Liver (tissue), 9 donors: Measurements from ENCODE around the gene BDH1. TPM values are rescaled to one million over a fixed set of nuclear protein-coding genes. Genes with fewer than 3 reads are reported as not detected.
A peak's percentile ranks its signal among the peaks of the same experiment; 100 is the strongest.
"Not testable (repeated sequence)": the region's sequence is repeated elsewhere in the genome, so short reads cannot be mapped to it uniquely, and the experiment has no call there.

Experiments used
- DNase-seq: peaks from one replicate; pipeline ENCODE4 v3.0.0-alpha.2; 2017; ENCODE audit warnings: low spot score
- H3K27ac ChIP-seq, 2 donors: one replicate each; pipeline ENCODE4 v1.7.0; 2013; ENCODE audit warnings: inconsistent platforms in 2 of 2, low read length in 2 of 2, control low read depth in 1 of 2, low read depth in 1 of 2, mild to moderate bottlenecking in 1 of 2
- H3K27me3 ChIP-seq, 4 donors: one replicate each; pipeline versions ENCODE4 v1.6.1 to v1.7.0; 2013; ENCODE audit warnings: low read length in 3 of 4, inconsistent platforms in 1 of 4, mild to moderate bottlenecking in 1 of 4, moderate library complexity in 1 of 4; ENCODE audit not compliant: control insufficient read depth in 4 of 4, insufficient read depth in 4 of 4
- H3K36me3 ChIP-seq, 4 donors: one replicate each; pipeline versions ENCODE4 v1.6.1 to v1.7.0; 2013; ENCODE audit warnings: low read length in 3 of 4, mild to moderate bottlenecking in 3 of 4, low read depth in 1 of 4, moderate library complexity in 1 of 4; ENCODE audit not compliant: control insufficient read depth in 4 of 4, insufficient read depth in 3 of 4
- H3K4me1 ChIP-seq, 4 donors: one replicate each; pipeline versions ENCODE4 v1.6.1 to v1.7.0; 2013; ENCODE audit warnings: low read length in 3 of 4, mild to moderate bottlenecking in 3 of 4, moderate library complexity in 1 of 4; ENCODE audit not compliant: control insufficient read depth in 4 of 4, insufficient read depth in 4 of 4
- H3K4me3 ChIP-seq, 3 donors: one replicate each; pipeline versions ENCODE4 v1.6.1 to v1.7.0; 2013; ENCODE audit warnings: low read length in 3 of 3, control low read depth in 1 of 3, low read depth in 1 of 3, mild to moderate bottlenecking in 1 of 3
- H3K9ac ChIP-seq, 2 donors: one replicate each; pipeline ENCODE4 v1.7.0; 2013; ENCODE audit warnings: low read length in 2 of 2, mild to moderate bottlenecking in 2 of 2, moderate library complexity in 2 of 2, control low read depth in 1 of 2, low read depth in 1 of 2
- H3K9me3 ChIP-seq, 4 donors: one replicate each; pipeline versions ENCODE4 v1.6.1 to v1.7.0; 2013; ENCODE audit warnings: low read length in 3 of 4; ENCODE audit not compliant: control insufficient read depth in 4 of 4
- CTCF ChIP-seq: fragments of 150-350 bp; IDR thresholded peaks from 2 replicates; pipeline ENCODE4 v1.5.1; 2017; ENCODE audit warnings: improper control_type of control experiment, low read depth, low read length; ENCODE audit not compliant: missing input control
- EGR1 ChIP-seq, 2 donors: IDR thresholded peaks; 2 replicates each; pipeline ENCODE4 v1.6.1; 2016 to 2018; ENCODE audit warnings: antibody characterized with exemption in 2 of 2, low read depth in 2 of 2
- FOXA1 ChIP-seq: IDR thresholded peaks from 2 replicates; pipeline ENCODE4 v1.6.1; 2016; ENCODE audit warnings: antibody characterized with exemption
- FOXA2 ChIP-seq: IDR thresholded peaks from 2 replicates; pipeline ENCODE4 v1.6.1; 2016; ENCODE audit warnings: antibody characterized with exemption
- GABPA ChIP-seq, 2 donors: IDR thresholded peaks in 1 of 2; conservative IDR thresholded peaks in 1 of 2; 2 replicates each; pipeline ENCODE4 v1.6.1; 2016; ENCODE audit warnings: antibody characterized with exemption in 2 of 2, mild to moderate bottlenecking in 1 of 2, moderate library complexity in 1 of 2
- HNF4A ChIP-seq, 2 donors: conservative IDR thresholded peaks; 2 replicates each; pipeline ENCODE4 v1.6.1; 2016; ENCODE audit warnings: antibody characterized with exemption in 2 of 2, mild to moderate bottlenecking in 2 of 2
- HNF4G ChIP-seq: IDR thresholded peaks from 2 replicates; pipeline ENCODE4 v1.6.1; 2016; ENCODE audit warnings: antibody characterized with exemption
- JUND ChIP-seq, 2 donors: IDR thresholded peaks; 2 replicates each; pipeline ENCODE4 v1.6.1; 2016; ENCODE audit warnings: antibody characterized with exemption in 2 of 2
- NR2F2 ChIP-seq: IDR thresholded peaks from 2 replicates; pipeline ENCODE4 v1.6.1; 2016; ENCODE audit warnings: antibody characterized with exemption
- RAD21 ChIP-seq, 2 donors: IDR thresholded peaks; 2 replicates each; pipeline ENCODE4 v1.6.1; 2016; ENCODE audit warnings: antibody characterized with exemption in 2 of 2, mild to moderate bottlenecking in 2 of 2
- REST ChIP-seq: IDR thresholded peaks from 2 replicates; pipeline ENCODE4 v1.6.1; 2016; ENCODE audit warnings: antibody characterized with exemption, mild to moderate bottlenecking
- RXRA ChIP-seq, 2 donors: IDR thresholded peaks; 2 replicates each; pipeline ENCODE4 v1.6.1; 2017 to 2018; ENCODE audit warnings: antibody characterized with exemption in 2 of 2, mild to moderate bottlenecking in 1 of 2
- SP1 ChIP-seq: IDR thresholded peaks from 2 replicates; pipeline ENCODE4 v1.6.1; 2018; ENCODE audit warnings: antibody characterized with exemption, mild to moderate bottlenecking
- TAF1 ChIP-seq: conservative IDR thresholded peaks from 2 replicates; pipeline ENCODE4 v1.6.1; 2016; ENCODE audit warnings: antibody characterized with exemption, mild to moderate bottlenecking
- YY1 ChIP-seq: IDR thresholded peaks from 2 replicates; pipeline ENCODE4 v1.6.1; 2016; ENCODE audit warnings: antibody characterized with exemption, mild to moderate bottlenecking
- WGBS: extraction: QIAGEN DNeasy Blood & Tissue Kit; methylation state at CpG from one replicate; pipeline ENCODE4 v1.1.7; 2013; 5-methylcytosine and 5-hydroxymethylcytosine counted together
- polyA plus RNA-seq, 2 donors: library from polyadenylated mRNA; stranded (reverse) in 1 of 2; unstranded in 1 of 2; fragments of 200-250 nt in 1 of 2; fragments of >200 nt in 1 of 2; fragmentation: Nextera tagmentation in 1 of 2; extraction: Ambion mirVana in 1 of 2; gene quantifications; one replicate each; pipeline versions ENCODE4 v1.2.1 to v1.2.3, GENCODE V29; 2013 to 2015
- total RNA-seq, 2 donors: library from RNA; depleted of rRNA; stranded (reverse); fragments of >200 nt; gene quantifications; one replicate each; pipeline ENCODE4 v1.2.3, GENCODE V29; 2014
- TF ChIP-seq, protein P1 (sequence below): IDR thresholded peaks from 2 replicates; pipeline ENCODE4 v1.6.1; 2016; ENCODE audit warnings: antibody characterized with exemption
- TF ChIP-seq, protein P2 (sequence below): IDR thresholded peaks from 2 replicates; pipeline ENCODE4 v1.6.1; 2016; ENCODE audit warnings: antibody characterized with exemption
- TF ChIP-seq, protein P3 (sequence below): IDR thresholded peaks from 2 replicates; pipeline ENCODE4 v1.6.1; 2016; ENCODE audit warnings: antibody characterized with exemption
- donor health status: healthy.
- donor health status: healthy.
- donor health status: healthy.
- donor health status: healthy.
- donor health status: healthy.

Gene BDH1
- total and polyA plus RNA-seq, 4 donors: 49.4 to 268 (median 177) TPM

- H3K9ac ChIP-seq, H3K27me3 ChIP-seq, H3K9me3 ChIP-seq, H3K4me3 ChIP-seq, DNase-seq: not testable (repeated sequence)
- H3K27ac ChIP-seq: peak overlapping the region; percentile 14 to 45
- WGBS: 71% methylated on average over 12 of the region's 12 CpGs
- peaks cover 9 to 21% (median 15%) of the 10 kb centered on the region in 4 donors for H3K36me3 ChIP-seq
- peaks cover 2 to 19% (median 9%) of the 10 kb centered on the region in 4 donors for H3K4me1 ChIP-seq
Measured at GRCh38 chr3:197516890-197517606, 38.7 kb downstream of the BDH1 start.

DNA sequence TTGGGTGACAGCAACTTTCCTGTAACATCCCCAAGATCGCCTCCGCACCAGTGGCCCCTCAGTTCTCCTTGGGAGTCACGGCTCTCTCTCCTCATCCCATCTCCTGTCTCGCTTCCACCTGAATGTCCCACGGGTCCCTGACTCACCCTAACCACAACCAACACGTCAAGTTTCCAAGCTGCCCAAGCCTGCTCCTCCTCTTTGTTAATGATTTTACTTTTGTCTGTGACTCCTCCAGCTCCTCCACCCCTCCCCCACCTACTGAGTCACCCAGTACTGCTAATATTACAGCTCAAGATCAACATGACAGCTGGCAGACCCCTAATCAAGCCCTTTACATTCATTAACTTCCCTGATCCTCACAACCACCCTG is 39.3 kb downstream of the BDH1 start:
- H3K27me3 ChIP-seq: no peaks in the 10 kb centered on the region
- peak overlapping the region; percentile 14 to 45 for H3K27ac ChIP-seq
- no peak for DNase-seq
- H3K9me3 ChIP-seq: no peaks in the 10 kb centered on the region
- H3K9ac ChIP-seq: no peak overlapping the region
- no peak overlapping the region for H3K4me3 ChIP-seq
- WGBS: 79% methylated on average over 6 of the region's 6 CpGs
- H3K4me1 ChIP-seq: peaks cover 0 to 14% (median 6%) of the 10 kb centered on the region in 4 donors
- no peak for TF ChIP-seq SP1
- TF ChIP-seq, protein P1, sequence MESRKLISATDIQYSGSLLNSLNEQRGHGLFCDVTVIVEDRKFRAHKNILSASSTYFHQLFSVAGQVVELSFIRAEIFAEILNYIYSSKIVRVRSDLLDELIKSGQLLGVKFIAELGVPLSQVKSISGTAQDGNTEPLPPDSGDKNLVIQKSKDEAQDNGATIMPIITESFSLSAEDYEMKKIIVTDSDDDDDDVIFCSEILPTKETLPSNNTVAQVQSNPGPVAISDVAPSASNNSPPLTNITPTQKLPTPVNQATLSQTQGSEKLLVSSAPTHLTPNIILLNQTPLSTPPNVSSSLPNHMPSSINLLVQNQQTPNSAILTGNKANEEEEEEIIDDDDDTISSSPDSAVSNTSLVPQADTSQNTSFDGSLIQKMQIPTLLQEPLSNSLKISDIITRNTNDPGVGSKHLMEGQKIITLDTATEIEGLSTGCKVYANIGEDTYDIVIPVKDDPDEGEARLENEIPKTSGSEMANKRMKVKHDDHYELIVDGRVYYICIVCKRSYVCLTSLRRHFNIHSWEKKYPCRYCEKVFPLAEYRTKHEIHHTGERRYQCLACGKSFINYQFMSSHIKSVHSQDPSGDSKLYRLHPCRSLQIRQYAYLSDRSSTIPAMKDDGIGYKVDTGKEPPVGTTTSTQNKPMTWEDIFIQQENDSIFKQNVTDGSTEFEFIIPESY: no peak
- TF ChIP-seq, protein P2, sequence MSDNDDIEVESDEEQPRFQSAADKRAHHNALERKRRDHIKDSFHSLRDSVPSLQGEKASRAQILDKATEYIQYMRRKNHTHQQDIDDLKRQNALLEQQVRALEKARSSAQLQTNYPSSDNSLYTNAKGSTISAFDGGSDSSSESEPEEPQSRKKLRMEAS: no peak
- no peak for TF ChIP-seq HNF4A (conservative IDR thresholded peaks at IDR 0.05)
- TF ChIP-seq REST: no peak
- no peak for TF ChIP-seq GABPA (IDR thresholded peaks at IDR 0.05 in 1 of 2, conservative IDR thresholded peaks at IDR 0.05 in 1 of 2)
- no peak for TF ChIP-seq FOXA1
- no peak for TF ChIP-seq JUND (IDR thresholded peaks at IDR 0.05)
- TF ChIP-seq, protein P3, sequence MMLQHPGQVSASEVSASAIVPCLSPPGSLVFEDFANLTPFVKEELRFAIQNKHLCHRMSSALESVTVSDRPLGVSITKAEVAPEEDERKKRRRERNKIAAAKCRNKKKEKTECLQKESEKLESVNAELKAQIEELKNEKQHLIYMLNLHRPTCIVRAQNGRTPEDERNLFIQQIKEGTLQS: no peak
- no peak for TF ChIP-seq RAD21 (IDR thresholded peaks at IDR 0.05)
- no peak for TF ChIP-seq EGR1 (IDR thresholded peaks at IDR 0.05; ENCODE audit: low read depth in 2 of 2)
- no peak for TF ChIP-seq HNF4G
- TF ChIP-seq TAF1: no peak
- no peak for TF ChIP-seq FOXA2
- no peak for TF ChIP-seq CTCF
- no peak for TF ChIP-seq RXRA (IDR thresholded peaks at IDR 0.05)
- no peak for TF ChIP-seq NR2F2
- TF ChIP-seq YY1: no peak
- peaks cover 7 to 21% (median 19%) of the 10 kb centered on the region in 4 donors for H3K36me3 ChIP-seq
